ENCODE measurements around the gene ACER1.

DNA sequence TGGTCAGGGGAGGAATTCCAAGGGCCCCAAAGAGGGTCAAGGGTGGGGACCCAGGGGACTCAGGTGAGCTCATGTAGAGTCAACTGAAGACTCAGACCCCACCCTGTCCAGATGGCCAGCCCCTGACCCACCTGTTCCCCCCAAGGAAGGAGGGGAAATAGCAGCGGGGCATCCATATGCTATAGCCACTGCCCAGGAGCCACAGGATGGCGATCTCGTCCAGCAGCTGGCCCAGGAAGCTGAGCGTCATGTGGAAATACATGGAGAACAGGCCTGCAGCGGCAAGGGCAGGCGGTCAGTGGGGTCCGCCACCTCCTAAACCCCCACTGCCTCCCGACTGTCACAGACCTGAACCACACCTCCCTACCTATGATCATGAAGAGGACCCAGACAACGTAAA is 21.4 kb downstream of the ACER1 start:
- no peak for TF ChIP-seq POLR2AphosphoS5 (IDR thresholded peaks at IDR 0.05; ENCODE audit: low read depth, low read length)
- no peak for TF ChIP-seq TAF1 (IDR thresholded peaks at IDR 0.05; ENCODE audit: low read depth, low read length)
